ENCODE data around the gene PECR.
A peak's percentile ranks its signal among the peaks of the same experiment; 100 is the strongest.

Gene PECR

DNA sequence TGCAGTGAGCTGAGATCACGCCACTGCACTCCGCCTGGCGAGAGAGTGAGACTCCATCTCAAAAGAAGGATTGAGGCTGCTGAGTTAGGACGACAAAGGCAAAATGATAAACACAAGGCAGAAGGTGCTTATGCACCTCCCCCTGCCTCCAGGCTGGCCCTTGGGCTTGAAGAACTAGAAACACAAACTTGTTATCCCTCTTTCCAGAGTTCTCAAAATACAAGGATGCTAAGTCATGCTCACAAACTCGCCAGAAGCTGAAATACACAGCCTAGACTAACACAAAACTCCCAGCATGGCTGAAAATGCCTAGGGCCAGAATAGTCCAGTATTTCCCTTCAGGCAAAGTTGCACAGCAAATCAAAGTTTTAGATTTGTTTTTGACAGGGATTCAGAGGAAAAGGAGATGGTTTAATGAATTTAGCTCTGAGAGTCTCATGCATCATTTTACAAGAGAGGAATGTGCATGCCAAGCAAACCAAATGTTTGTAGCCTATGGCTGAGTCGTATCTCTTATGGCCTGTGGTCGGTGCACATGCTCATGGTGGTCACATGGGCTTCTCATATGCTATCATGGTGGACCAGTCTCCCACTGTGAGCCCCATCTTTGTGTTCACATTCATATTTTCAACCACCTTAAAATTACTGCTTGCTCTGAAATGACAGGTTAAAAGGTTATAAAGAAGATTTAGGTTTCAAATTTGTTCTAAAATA lies 52.0 kb downstream of the PECR start:
- CTCF ChIA-PET: interaction anchor here (1.5 kb wide), 1 partner anchor 82 kb away, joined by 4 read pairs; no protein-coding TSS in a partner anchor
- POLR2A ChIA-PET: no interaction called here
- no peak for DNase-seq (ENCODE audit: low read depth, low spot score)
- TF ChIP-seq, protein P1, sequence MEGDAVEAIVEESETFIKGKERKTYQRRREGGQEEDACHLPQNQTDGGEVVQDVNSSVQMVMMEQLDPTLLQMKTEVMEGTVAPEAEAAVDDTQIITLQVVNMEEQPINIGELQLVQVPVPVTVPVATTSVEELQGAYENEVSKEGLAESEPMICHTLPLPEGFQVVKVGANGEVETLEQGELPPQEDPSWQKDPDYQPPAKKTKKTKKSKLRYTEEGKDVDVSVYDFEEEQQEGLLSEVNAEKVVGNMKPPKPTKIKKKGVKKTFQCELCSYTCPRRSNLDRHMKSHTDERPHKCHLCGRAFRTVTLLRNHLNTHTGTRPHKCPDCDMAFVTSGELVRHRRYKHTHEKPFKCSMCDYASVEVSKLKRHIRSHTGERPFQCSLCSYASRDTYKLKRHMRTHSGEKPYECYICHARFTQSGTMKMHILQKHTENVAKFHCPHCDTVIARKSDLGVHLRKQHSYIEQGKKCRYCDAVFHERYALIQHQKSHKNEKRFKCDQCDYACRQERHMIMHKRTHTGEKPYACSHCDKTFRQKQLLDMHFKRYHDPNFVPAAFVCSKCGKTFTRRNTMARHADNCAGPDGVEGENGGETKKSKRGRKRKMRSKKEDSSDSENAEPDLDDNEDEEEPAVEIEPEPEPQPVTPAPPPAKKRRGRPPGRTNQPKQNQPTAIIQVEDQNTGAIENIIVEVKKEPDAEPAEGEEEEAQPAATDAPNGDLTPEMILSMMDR (IDR thresholded peaks at IDR 0.05; ENCODE audit: insufficient read depth, low read length, missing control alignments): no peak
- no peak overlapping the region for H3K4me3 ChIP-seq (ENCODE audit: low read depth, low read length)

DNA sequence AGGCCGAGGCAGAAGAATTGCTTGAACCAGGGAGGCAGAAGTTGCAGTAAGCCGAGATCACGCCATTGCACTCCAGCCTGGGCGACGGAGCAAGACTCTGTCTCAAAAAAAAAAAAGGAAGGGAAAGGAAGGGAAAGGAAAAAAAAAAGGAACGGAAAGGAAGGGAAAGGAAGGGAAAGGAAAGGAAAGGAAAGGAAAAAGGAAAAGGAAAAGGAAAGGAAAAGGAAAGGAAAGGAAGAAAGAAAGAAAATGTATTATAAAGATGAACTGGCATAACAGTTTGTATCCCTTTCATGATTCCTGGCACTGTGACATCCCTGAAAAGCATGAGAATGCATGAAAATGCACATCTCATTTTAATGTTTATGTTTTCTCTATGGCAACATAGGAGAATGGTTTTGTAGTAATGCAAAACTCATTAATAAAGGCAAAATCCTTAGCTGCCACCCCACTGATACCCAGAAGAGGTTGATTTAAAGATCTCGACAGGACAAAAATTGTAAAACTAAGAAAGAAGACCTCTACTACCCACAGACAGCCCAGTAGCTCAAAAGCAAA lies 56.8 kb downstream of the PECR start:
- POLR2A ChIA-PET: no interaction called here
- no peak for DNase-seq (ENCODE audit: low read depth, low spot score)
- TF ChIP-seq, protein P1 (IDR thresholded peaks at IDR 0.05; ENCODE audit: insufficient read depth, low read length, missing control alignments): no peak
- H3K4me3 ChIP-seq (ENCODE audit: low read depth, low read length): no peak overlapping the region
- CTCF ChIA-PET: interaction anchor here (1.8 to 7.9 kb wide), 4 partner anchors 9 to 73 kb away, joined by 5 to 107 read pairs (median 92); partner anchors contain the start of gene MREG

DNA sequence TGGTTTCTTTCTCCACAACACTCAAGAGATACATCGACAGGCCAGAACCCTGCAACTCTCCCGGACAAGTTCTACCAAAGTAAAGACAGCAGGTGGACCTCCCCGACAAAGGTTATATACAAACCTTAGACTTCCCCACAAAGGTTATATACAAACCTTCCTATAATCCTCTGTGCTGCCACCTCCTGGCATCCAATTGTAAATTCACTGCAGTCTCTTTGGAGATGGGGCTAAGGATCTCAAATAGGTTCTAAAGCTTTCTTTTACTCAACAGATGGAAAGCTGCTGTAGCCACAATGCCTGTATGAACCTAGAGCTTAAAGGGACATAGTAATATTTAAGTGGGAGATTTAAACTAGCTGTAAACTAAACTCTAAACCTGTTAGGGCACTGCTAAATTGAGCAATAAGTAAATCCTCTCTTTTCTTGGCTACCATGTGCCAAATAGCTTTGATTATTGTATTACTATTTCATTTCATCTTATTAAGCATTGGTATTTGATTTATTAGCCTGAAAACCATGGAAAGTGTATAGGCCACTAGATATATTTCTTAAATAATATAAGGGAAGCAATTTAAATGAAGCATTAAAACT lies 58.5 kb downstream of the PECR start:
- ChIA-PET CTCF (interaction anchor here (0.6 to 7.9 kb wide), 29 partner anchors 10 to 1067 kb away, joined by 3 to 107 read pairs (median 5); partner anchors contain the start of gene MREG), POLR2A (no interaction called here)
- no peak overlapping the region for H3K4me3 ChIP-seq (ENCODE audit: low read depth, low read length)
- TF ChIP-seq, protein P1 (IDR thresholded peaks at IDR 0.05; ENCODE audit: insufficient read depth, low read length, missing control alignments): peak; percentile 63
- no peak for DNase-seq (ENCODE audit: low read depth, low spot score)

DNA sequence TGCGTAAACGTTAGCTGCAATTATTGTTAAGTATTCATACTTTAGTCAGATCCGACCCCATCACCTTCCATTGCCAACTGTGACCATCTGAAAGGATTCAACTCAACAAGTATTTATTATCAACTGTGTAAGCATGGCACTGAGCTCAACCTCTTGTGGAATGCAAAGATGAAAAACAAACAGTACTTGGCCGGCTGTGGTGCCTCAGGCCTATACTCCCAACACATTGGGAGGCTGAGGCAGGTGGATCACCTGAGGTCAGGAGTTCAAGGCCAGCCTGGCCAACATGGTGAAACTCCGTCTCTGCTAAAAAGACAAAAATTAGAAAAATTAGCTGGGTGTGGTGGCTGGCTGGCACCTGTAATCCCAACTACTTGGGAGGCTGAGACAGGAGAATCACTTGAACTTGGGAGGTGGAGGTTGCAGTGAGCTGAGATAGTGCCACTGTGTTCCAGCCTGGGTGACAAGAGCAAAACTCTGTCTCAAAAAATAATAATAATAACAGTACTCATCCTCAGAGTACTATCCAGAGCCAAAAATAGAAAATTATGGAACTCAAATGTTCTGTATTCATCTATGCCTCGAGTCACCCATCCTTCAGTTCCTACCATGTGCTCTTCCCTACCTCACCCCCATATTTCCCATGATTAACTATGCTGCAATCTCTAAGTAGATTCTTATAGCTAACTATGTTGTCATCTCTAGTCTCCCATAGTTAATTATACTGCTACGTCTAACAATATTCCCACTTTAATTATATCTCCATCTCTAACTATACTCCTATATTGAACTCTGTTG lies 59.6 kb downstream of the PECR start:
- TF ChIP-seq, protein P1 (IDR thresholded peaks at IDR 0.05; ENCODE audit: insufficient read depth, low read length, missing control alignments): no peak
- POLR2A ChIA-PET: no interaction called here
- no peak overlapping the region for H3K4me3 ChIP-seq (ENCODE audit: low read depth, low read length)
- CTCF ChIA-PET: interaction anchor here (1.1 to 7.9 kb wide), 17 partner anchors 8 to 1061 kb away, joined by 3 to 107 read pairs (median 7); partner anchors contain the start of gene MREG
- DNase-seq (ENCODE audit: low read depth, low spot score): no peak

DNA sequence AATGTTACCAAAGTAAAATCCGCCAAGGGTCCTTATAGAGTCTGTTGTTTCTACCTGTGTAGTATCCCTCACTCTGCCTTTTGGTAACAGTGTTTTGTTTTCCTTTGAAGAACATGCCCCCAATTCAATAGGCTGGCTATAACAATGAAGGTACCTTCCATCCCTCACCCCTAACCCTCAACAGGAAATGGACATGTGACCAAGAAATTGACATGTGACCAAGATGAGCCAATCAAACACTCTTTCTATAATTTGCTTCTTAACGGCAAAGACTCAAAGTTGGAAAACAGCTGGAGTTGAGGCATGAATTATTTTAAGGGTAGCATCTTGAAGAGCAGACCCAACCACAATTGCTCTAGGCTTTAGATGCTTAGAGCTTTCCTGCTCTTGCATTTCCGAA lies 62.9 kb downstream of the PECR start:
- no peak for DNase-seq (ENCODE audit: low read depth, low spot score)
- H3K4me3 ChIP-seq (ENCODE audit: low read depth, low read length): no peak overlapping the region
- ChIA-PET CTCF (interaction anchor here (1.6 to 4.3 kb wide), 4 partner anchors 10 to 68 kb away, joined by 6 to 22 read pairs (median 11); no protein-coding TSS in a partner anchor), POLR2A (no interaction called here)
- TF ChIP-seq, protein P1 (IDR thresholded peaks at IDR 0.05; ENCODE audit: insufficient read depth, low read length, missing control alignments): no peak
